HUES64 (cell line): ENCODE results near the gene JMJD7.

Source experiments
- H3K27ac ChIP-seq: 2 replicates; pipeline ENCODE4 v1.7.0; 2013; ENCODE audit warnings: low read depth, low read length, inconsistent platforms
- H3K27me3 ChIP-seq: 2 replicates; pipeline ENCODE4 v1.6.1; 2013; ENCODE audit warnings: mild to moderate bottlenecking, low read length; ENCODE audit not compliant: insufficient read depth
- H3K36me3 ChIP-seq: 2 replicates; pipeline ENCODE4 v1.6.1; 2013; ENCODE audit warnings: mild to moderate bottlenecking, low read length; ENCODE audit not compliant: insufficient read depth
- H3K4me1 ChIP-seq: 2 replicates; pipeline ENCODE4 v1.6.1; 2013; ENCODE audit warnings: mild to moderate bottlenecking, low read length, moderate library complexity; ENCODE audit not compliant: insufficient read depth
- H3K4me3 ChIP-seq: 2 replicates; pipeline ENCODE4 v1.5.1; 2013; ENCODE audit warnings: mild to moderate bottlenecking, low read length, moderate library complexity
- H3K9ac ChIP-seq: 2 replicates; pipeline ENCODE4 v1.6.1; 2013; ENCODE audit warnings: mild to moderate bottlenecking, low read depth, low read length
- H3K9me3 ChIP-seq: 2 replicates; pipeline ENCODE4 v1.6.1; 2013; ENCODE audit warnings: low read depth, low read length; ENCODE audit not compliant: insufficient read depth
- WGBS: fragments of 150-250, 120-280 bp; methylation state at CpG from one replicate; pipeline ENCODE4 v1.1.7; 2013; ENCODE audit warnings: missing lambda C conversion rate; 5-methylcytosine and 5-hydroxymethylcytosine counted together

JMJD7 gene

DNA sequence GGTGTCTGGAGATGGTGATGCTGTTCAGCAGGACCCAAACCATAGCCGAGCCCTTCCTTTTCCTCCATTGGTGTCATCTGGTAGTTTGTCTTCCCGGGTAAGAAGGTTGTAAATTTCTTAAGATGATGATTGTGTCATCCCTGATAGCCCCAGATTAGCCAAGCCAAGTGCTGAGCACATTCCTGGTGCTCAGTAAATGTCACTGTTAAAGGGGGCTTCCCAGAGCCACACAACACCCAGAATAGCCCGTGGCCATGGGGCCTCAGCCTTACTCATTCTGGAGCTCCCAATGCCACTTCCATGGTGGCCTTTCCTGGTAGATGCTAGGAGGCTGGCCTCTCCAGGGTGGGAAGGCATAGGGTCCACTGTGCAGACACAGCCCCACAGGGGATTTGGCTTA lies 6.2 kb downstream of the JMJD7 start:
- no peaks in the 10 kb centered on the region for H3K4me1 ChIP-seq
- no peak overlapping the region for H3K4me3 ChIP-seq
- no peaks in the 10 kb centered on the region for H3K27me3 ChIP-seq
- 72% methylated on average over 3 of the region's 3 CpGs for WGBS
- no peak overlapping the region for H3K9ac ChIP-seq
- H3K9me3 ChIP-seq: no peaks in the 10 kb centered on the region
- H3K27ac ChIP-seq: no peak overlapping the region
- no peaks in the 10 kb centered on the region for H3K36me3 ChIP-seq

DNA sequence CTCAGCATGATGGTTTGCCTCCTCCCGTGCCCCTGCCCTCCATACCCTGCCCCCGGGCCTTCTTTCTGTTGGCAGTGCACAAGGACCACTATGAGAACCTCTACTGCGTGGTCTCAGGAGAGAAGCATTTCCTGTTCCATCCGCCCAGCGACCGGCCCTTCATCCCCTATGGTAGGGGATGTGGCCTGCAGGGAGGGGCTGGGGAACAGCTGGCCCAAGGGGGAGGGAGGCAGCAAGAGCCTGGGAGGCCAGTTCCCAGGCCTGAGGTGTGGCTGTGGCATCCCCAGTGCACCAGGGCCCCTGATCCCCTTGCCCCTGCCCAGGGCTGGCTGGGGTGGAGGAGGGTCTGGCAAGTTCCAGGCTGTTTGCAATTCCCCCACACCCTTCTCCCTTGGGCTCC lies 8.2 kb downstream of the JMJD7 start:
- H3K4me3 ChIP-seq: no peak overlapping the region
- WGBS: 87% methylated on average over 6 of the region's 6 CpGs
- H3K4me1 ChIP-seq: no peaks in the 10 kb centered on the region
- no peaks in the 10 kb centered on the region for H3K27me3 ChIP-seq
- no peaks in the 10 kb centered on the region for H3K36me3 ChIP-seq
- no peak overlapping the region for H3K9ac ChIP-seq
- no peak overlapping the region for H3K27ac ChIP-seq
- no peaks in the 10 kb centered on the region for H3K9me3 ChIP-seq

DNA sequence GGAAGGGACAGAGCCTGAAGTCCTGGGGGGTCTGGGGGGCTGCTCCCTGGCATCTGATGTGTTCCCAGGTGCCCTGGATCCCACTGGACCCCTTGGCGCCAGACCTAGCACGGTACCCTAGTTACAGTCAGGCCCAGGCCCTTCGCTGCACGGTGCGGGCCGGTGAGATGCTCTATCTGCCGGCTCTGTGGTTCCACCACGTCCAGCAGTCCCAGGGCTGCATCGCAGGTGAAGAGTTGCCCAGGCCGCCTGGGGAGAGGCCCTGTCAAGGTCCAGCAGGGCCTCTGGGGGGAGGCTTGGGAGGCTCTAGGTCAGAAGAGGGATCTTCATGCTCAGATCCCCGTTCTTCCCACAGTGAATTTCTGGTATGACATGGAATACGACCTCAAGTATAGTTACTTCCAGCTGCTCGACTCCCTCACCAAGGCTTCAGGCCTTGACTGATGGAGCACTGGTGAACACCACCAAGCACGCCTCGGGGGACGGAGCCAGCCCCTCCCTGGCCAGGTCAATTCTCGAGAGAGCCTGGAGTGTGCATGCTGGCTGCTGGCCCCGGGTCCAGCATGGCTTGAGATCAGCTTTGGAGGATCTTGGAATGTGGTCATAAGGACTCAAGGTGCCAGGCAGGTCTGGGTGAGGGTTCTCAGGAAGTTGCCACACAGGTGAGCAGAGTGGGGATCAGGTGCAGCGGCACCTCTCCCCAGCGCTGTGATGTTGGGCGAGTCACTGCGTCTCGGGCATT lies 9.0 kb downstream of the JMJD7 start:
- no peaks in the 10 kb centered on the region for H3K9me3 ChIP-seq
- H3K9ac ChIP-seq: no peak overlapping the region; the same call in 1 of the 2 replicates
- H3K36me3 ChIP-seq: no peaks in the 10 kb centered on the region
- 93% methylated on average over 23 of the region's 23 CpGs for WGBS
- no peak overlapping the region for H3K27ac ChIP-seq
- no peak overlapping the region for H3K4me3 ChIP-seq
- H3K4me1 ChIP-seq: no peaks in the 10 kb centered on the region
- no peaks in the 10 kb centered on the region for H3K27me3 ChIP-seq

DNA sequence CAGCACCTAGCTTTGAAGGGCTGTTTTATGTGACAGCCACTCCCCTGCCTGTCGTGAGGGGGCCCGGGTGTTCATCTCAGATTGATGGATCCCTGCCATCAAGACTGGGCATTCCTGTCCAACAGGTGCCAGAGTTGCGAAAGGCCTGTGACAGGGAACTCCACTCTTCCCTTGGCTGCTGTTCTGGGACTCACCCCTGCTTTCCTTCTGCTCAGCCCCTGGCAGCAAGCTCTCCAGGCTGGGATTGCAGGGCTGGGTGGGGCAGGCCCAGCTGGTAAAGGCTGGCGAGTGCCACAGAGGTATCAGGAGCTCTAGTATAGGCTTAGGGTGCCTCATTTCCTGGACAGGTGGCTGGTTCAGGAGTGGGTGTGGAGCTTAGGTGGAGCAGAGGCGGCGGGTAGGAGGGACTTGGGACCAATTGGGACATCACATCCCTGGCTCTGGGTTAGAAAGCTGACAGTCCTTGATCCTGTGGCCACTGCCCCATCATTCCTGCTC lies 10.6 kb downstream of the JMJD7 start, which contains the start of gene PLA2G4B:
TSS of gene PLA2G4B (plus strand) at position 448 of the 498 bp plus-strand sequence. CDS start 67 bp downstream, outside the sequence.
- 91% methylated on average over 6 of the region's 6 CpGs for WGBS
- H3K4me3 ChIP-seq: no peak within 1 kb of the TSS
- no peaks in the 10 kb centered on the region for H3K36me3 ChIP-seq
- no peak within 1 kb of the TSS for H3K27ac ChIP-seq
- H3K9ac ChIP-seq: no peak within 1 kb of the TSS
- H3K9me3 ChIP-seq: no peaks in the 10 kb centered on the region
- H3K27me3 ChIP-seq: no peaks in the 10 kb centered on the region
- no peaks in the 10 kb centered on the region for H3K4me1 ChIP-seq

DNA sequence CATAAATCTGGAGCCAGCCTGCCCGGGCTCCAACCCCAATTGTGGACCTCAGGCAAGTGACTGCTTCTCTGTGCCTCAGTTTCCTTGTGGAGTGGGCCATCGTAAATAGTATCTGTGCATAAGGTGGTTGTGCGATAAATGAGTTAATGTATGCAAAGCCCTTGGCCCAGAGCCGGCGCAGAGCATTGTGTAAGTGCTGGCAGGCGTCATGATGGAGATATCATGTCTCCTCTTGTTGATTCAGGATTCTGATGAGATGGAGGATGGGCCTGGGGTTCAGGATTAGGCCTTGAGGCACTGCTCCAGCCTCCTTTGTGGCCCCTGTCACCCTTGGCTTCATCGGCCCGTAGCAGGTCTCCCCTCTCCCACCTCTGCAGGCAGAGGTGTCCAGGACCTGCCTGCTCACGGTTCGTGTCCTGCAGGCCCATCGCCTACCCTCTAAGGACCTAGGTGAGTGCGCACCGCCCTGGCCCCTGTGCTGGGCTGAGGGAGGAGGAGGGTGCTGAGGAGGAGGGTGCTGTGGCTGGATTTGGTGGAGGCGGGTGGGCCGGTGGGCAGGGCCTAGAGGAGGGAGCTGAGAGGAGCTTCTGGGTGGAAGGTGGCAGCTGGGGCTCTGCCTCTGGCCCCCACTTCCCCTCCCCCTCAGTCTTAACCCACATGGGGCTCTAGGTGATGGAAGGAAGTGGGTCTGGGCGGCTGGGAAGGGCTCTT lies 12.0 kb downstream of the JMJD7 start:
- H3K9me3 ChIP-seq: no peaks in the 10 kb centered on the region
- WGBS: 93% methylated on average over 14 of the region's 16 CpGs
- no peaks in the 10 kb centered on the region for H3K27me3 ChIP-seq
- H3K4me1 ChIP-seq: no peaks in the 10 kb centered on the region
- no peaks in the 10 kb centered on the region for H3K36me3 ChIP-seq
- H3K27ac ChIP-seq: no peak overlapping the region
- H3K4me3 ChIP-seq: no peak overlapping the region
- H3K9ac ChIP-seq: no peak overlapping the region

DNA sequence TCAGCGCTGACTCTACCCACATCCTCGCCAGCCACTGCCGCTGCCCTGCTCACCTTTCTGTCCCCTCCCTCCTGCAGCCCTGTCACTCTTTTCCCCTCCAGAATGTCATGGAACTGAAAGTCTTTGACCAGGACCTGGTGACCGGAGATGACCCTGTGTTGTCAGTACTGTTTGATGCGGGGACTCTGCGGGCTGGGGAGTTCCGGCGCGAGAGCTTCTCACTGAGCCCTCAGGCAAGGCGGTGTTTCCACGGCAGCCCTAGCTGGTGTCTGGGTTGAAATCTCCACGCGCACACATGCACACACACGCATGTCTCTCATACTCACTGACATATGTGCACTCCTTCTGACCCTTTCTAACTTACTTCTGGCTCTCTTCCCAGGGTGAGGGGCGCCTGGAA lies 12.8 kb downstream of the JMJD7 start:
- Histone ChIP-seq H3K9ac (no peak overlapping the region), H3K4me1 (no peaks in the 10 kb centered on the region), H3K9me3 (no peaks in the 10 kb centered on the region), H3K27ac (no peak overlapping the region), H3K36me3 (no peaks in the 10 kb centered on the region), H3K27me3 (no peaks in the 10 kb centered on the region), H3K4me3 (no peak overlapping the region)
- WGBS: 91% methylated on average over 15 of the region's 15 CpGs

DNA sequence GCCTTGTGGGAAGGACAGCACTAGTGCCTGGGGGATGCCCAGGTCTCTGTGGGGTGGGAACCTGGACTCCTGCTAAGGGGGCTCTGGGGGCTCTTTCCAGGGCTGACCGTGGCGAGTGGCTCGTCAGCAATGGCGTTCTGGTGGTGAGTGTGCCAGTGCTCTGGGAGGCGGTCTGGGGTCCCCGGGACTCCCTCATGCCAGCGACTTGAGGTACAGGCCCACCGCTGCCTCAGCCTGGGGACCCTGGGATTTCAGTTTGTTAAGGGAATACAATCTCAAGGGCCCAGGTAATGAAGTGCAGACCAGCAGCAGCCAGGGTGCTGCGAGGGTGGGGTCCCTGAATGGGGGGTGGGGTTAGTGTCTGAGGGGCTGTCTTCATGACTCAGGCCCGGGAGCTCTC lies 13.2 kb downstream of the JMJD7 start:
- Histone ChIP-seq H3K27me3 (no peaks in the 10 kb centered on the region), H3K4me1 (no peaks in the 10 kb centered on the region)
- WGBS: 95% methylated on average over 10 of the region's 10 CpGs

DNA sequence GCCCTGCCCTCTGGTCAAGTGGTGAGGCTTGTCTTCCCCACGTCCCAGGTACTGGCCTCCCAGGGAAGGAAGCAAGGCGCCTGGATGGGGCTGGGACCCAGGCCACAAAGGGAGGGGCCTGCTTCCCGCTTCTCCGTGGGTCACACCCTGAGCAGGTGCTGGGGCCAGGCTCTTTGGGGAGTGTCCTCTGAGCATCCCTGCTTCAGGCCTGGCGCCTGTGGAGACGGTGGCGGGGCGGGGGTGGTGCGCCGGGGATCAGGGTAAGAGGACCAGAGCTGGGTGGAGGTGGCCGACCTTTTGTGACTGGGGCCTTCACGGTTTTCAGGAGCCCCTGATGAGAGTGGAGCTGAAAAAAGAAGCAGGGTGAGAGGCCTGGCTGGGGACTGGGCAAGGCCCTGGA lies 14.3 kb downstream of the JMJD7 start:
- WGBS: 81% methylated on average over 12 of the region's 12 CpGs
- Histone ChIP-seq H3K4me1 (no peaks in the 10 kb centered on the region), H3K27ac (no peak overlapping the region), H3K4me3 (no peak overlapping the region), H3K36me3 (peaks cover 13% of the 10 kb centered on the region), H3K9me3 (no peaks in the 10 kb centered on the region), H3K9ac (no peak overlapping the region), H3K27me3 (no peaks in the 10 kb centered on the region)

More for the DNA sequence above, 13.2 kb downstream of the JMJD7 start:
- no peak overlapping the region for H3K27ac ChIP-seq
- H3K4me3 ChIP-seq: no peak overlapping the region
- H3K9me3 ChIP-seq: no peaks in the 10 kb centered on the region
- H3K36me3 ChIP-seq: 0 out of 2 replicates have a peak, but pooled peaks cover 3% of the 10 kb centered on the region
- H3K9ac ChIP-seq: no peak overlapping the region

DNA sequence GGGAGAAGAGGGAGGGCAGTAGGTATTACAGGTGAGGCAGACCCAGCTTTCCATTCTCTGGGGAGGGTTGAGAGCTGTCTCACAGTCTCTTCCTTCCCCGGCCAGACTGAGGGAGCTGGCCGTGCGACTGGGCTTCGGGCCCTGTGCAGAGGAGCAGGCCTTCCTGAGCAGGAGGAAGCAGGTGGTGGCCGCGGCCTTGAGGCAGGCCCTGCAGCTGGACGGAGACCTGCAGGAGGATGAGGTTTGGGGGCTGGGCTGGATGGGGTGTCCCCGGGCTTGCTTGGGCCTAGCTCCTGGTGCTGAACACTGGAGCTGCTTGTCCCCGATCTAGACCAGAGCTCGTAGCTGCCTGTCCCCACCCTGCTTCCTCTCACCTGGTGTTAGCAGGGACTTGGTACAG lies 15.7 kb downstream of the JMJD7 start:
- H3K4me3 ChIP-seq: no peak overlapping the region
- peaks cover 24% of the 10 kb centered on the region for H3K36me3 ChIP-seq
- no peaks in the 10 kb centered on the region for H3K4me1 ChIP-seq
- no peak overlapping the region for H3K9ac ChIP-seq
- no peaks in the 10 kb centered on the region for H3K9me3 ChIP-seq
- no peaks in the 10 kb centered on the region for H3K27me3 ChIP-seq
- no peak overlapping the region for H3K27ac ChIP-seq
- 86% methylated on average over 10 of the region's 10 CpGs for WGBS

DNA sequence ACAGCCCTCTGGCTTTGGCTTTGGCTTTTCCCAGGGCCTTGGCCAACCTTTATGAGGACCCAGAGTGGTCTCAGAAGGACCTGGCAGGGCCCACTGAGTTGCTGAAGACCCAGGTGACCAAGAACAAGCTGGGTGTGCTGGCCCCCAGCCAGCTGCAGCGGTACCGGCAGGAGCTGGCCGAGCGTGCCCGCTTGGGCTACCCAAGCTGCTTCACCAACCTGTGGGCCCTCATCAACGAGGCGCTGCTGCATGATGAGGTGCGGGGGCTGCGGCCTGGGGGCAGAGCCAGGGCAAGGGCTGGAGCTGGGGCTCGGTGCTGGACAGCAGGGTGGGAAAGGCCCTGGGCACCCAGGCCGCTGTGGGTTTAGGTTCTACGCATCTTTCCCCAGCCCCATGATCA lies 16.9 kb downstream of the JMJD7 start:
- Histone ChIP-seq H3K4me3 (no peak overlapping the region), H3K36me3 (peaks cover 24% of the 10 kb centered on the region), H3K4me1 (no peaks in the 10 kb centered on the region), H3K27ac (no peak overlapping the region), H3K27me3 (no peaks in the 10 kb centered on the region), H3K9ac (no peak overlapping the region), H3K9me3 (no peaks in the 10 kb centered on the region)
- 88% methylated on average over 12 of the region's 12 CpGs for WGBS

DNA sequence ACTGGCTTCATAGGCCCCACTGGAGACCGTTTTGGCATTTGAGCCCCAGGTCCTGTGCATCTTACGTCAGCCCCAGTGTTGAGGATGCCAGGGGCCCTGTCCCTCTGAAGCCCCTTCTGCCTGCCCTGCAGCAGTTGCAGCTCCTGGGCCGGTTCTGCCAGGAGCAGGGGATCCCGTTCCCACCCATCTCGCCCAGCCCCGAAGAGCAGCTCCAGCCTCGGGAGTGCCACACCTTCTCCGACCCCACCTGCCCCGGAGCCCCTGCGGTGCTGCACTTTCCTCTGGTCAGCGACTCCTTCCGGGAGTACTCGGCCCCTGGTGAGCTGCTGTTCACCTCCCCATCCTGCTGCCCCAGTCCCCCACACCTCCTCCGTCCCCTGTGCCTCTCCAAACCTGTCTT lies 19.3 kb downstream of the JMJD7 start:
- H3K4me3 ChIP-seq: no peak overlapping the region
- H3K9ac ChIP-seq: no peak overlapping the region
- no peaks in the 10 kb centered on the region for H3K4me1 ChIP-seq
- no peak overlapping the region for H3K27ac ChIP-seq
- peaks cover 24% of the 10 kb centered on the region for H3K36me3 ChIP-seq
- no peaks in the 10 kb centered on the region for H3K27me3 ChIP-seq
- WGBS: 92% methylated on average over 14 of the region's 14 CpGs
- no peaks in the 10 kb centered on the region for H3K9me3 ChIP-seq
